ENCODE measurements around the gene ADORA1. TPM values are rescaled to one million over a fixed set of nuclear protein-coding genes. Genes with fewer than 3 reads are reported as not detected.

The ADORA1 gene
- total RNA-seq, 1 donor, result 0.72 TPM

- DNase-seq (ENCODE audit: low read depth), result no peak
- H3K4me3 ChIP-seq (ENCODE audit: low read depth, low read length), result no peak overlapping the region
- no peak for TF ChIP-seq CTCF (IDR thresholded peaks at IDR 0.05; ENCODE audit: insufficient read depth, low read length)
These were observed 40.8 kb downstream of the ADORA1 start for GRCh38 chr1:203168256-203168786.

DNA sequence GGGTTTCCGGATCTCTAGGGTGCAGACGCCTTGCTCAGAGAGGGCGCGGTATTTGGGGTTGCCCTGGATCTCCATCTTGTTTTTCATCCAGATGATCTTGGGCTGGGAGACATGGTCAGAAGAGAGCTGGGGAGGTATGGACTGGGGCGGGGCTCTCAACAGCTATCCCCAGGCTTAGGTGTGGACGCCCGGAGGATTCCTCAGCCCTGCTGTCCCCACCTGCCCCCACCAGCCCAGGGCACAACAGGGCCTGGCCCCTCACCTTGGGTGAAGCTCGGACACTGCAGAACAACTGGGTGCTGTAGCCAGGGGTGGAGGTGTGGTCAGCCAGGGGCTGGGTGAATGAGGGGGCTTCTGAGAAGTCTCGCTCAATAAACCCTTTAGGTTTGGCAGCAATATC lies 41.5 kb downstream of the ADORA1 start:
- no peak for DNase-seq (ENCODE audit: low read depth)
- H3K4me3 ChIP-seq (ENCODE audit: low read depth, low read length), result no peak overlapping the region
- TF ChIP-seq CTCF (IDR thresholded peaks at IDR 0.05; ENCODE audit: insufficient read depth, low read length), result no peak

DNA sequence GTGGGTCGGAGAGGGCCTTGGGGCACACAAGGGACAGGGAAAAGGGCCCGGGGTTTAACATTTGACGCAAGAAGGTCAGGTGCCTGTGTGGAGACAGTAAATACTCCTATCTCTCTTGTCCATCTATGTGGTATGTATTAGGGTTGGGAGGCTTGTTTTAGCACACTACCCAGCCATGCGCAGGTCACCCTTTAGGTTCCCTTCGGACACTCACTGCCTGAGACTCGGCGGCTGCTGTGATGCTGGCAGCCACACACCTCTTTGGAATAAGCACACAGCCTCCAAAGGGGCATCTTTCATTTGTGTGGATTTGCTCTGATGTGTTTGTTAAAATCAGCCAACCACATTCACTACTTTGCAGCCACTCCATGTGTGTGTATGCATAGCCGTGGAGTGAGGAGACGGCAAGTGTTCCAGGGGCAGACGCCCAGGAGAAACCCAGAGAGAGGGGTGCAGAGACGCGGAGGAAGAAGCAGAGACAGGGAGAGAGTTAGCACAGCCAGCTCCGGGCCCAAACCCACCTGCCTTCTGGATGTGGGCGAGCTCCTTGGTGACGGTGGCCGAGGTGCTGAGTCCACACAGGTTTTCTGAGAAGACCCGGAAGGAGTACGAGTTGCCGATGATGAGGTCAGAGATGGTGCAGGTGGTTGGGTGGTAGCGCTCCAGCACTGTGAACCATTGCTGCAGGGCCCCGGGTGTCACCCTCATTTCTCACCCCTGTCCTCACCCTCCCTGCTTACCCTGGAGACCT lies 42.4 kb downstream of the ADORA1 start:
- no peak for DNase-seq (ENCODE audit: low read depth)
- no peak for TF ChIP-seq CTCF (IDR thresholded peaks at IDR 0.05; ENCODE audit: insufficient read depth, low read length)
- H3K4me3 ChIP-seq (ENCODE audit: low read depth, low read length), result no peak overlapping the region

GRCh38 chr1:203170625-203171330 lies 43.3 kb downstream of the ADORA1 start:
- no peak for TF ChIP-seq CTCF (IDR thresholded peaks at IDR 0.05; ENCODE audit: insufficient read depth, low read length)
- no peak for DNase-seq (ENCODE audit: low read depth)
- no peak overlapping the region for H3K4me3 ChIP-seq (ENCODE audit: low read depth, low read length)

- no peak for DNase-seq (ENCODE audit: low read depth)
- no peak overlapping the region for H3K4me3 ChIP-seq (ENCODE audit: low read depth, low read length)
- no peak for TF ChIP-seq CTCF (IDR thresholded peaks at IDR 0.05; ENCODE audit: insufficient read depth, low read length)
These were observed 44.0 kb downstream of the ADORA1 start for GRCh38 chr1:203171341-203172183.

- H3K4me3 ChIP-seq (ENCODE audit: low read depth, low read length), result no peak overlapping the region
- peak; percentile 60 for DNase-seq (ENCODE audit: low read depth)
- TF ChIP-seq CTCF (IDR thresholded peaks at IDR 0.05; ENCODE audit: insufficient read depth, low read length), result peak; percentile 91
These were observed 44.9 kb downstream of the ADORA1 start for GRCh38 chr1:203172184-203173010.
